Hepatocyte (in vitro differentiated cells): Measurements from ENCODE around the gene RASSF3.

Source experiments
- CTCF ChIP-seq: fragments of 200-600 bp; sonication (generic); IDR thresholded peaks from 2 replicates; pipeline ENCODE4 v1.5.1; 2016; ENCODE audit warnings: antibody characterized with exemption, mild to moderate bottlenecking; ENCODE audit not compliant: poor library complexity
- EZH2phosphoT487 ChIP-seq: fragments of 200-600 bp; sonication (generic); IDR thresholded peaks from one replicate; pipeline ENCODE4 v1.6.1; 2018; ENCODE audit warnings: antibody characterized with exemption, mild to moderate bottlenecking, low read depth, moderate library complexity; ENCODE audit not compliant: unreplicated experiment, severe bottlenecking

GRCh38 chr12:64610079-64610659, at the start of gene RASSF3:
- TF ChIP-seq CTCF (no peak), EZH2phosphoT487 (no peak)
